SK-N-SH treated with all-trans-retinoic acid at 6 μM for 48 hours (cell line): ENCODE results near the gene DNMT3A.

Source experiments
- ATAC-seq: fragments of 200-7000 bp; cut with Tn5 transposase; 3 replicates; pipeline ENCODE4 v1.9.1; 2020; ENCODE audit warnings: mild to moderate bottlenecking, moderate library complexity
- ARNTL ChIP-seq: fragments of 450-650 bp; formaldehyde crosslinking; IDR thresholded peaks from 2 replicates; pipeline ENCODE4 v1.5.0; 2020; ENCODE audit warnings: low read depth, mild to moderate bottlenecking, moderate library complexity, borderline replicate concordance
- BACH2 ChIP-seq: fragments of 250-450 bp; sonication (Bioruptor Pico); IDR thresholded peaks from 2 replicates; pipeline ENCODE4 v1.9.0; 2021; ENCODE audit warnings: mild to moderate bottlenecking, borderline replicate concordance
- ESRRG ChIP-seq: fragments of 250-450 bp; sonication (Bioruptor Pico); IDR thresholded peaks from 2 replicates; pipeline ENCODE4 v1.6.1; 2021; ENCODE audit warnings: mild to moderate bottlenecking
- GLIS3 ChIP-seq: fragments of 250-450 bp; sonication (Bioruptor Pico); IDR thresholded peaks from 2 replicates; pipeline ENCODE4 v1.5.0; 2020; ENCODE audit warnings: mild to moderate bottlenecking, moderate library complexity
- ISL1 ChIP-seq: fragments of 250-450 bp; sonication (Bioruptor Pico); IDR thresholded peaks from 2 replicates; pipeline ENCODE4 v2.1.2; 2022; ENCODE audit warnings: mild to moderate bottlenecking, moderate library complexity
- OSR1 ChIP-seq: fragments of 250-450 bp; sonication (Bioruptor Pico); IDR thresholded peaks from 2 replicates; pipeline ENCODE4 v1.8.0; 2022; ENCODE audit warnings: moderate library complexity, mild to moderate bottlenecking, inconsistent platforms
- PPARA ChIP-seq: fragments of 250-450 bp; sonication (Bioruptor Pico); IDR thresholded peaks from 2 replicates; pipeline ENCODE4 v1.5.0; 2020; ENCODE audit warnings: mild to moderate bottlenecking, borderline replicate concordance
- RARB ChIP-seq: fragments of 250-450 bp; sonication (Bioruptor Pico); IDR thresholded peaks from 2 replicates; pipeline ENCODE4 v1.8.0; 2021; ENCODE audit warnings: mild to moderate bottlenecking, moderate library complexity
- SNAI2 ChIP-seq: fragments of 250-450 bp; sonication (Bioruptor Pico); IDR thresholded peaks from 2 replicates; pipeline ENCODE4 v1.5.0; 2020; ENCODE audit warnings: mild to moderate bottlenecking, moderate library complexity
- TCF4 ChIP-seq: fragments of 250-450 bp; sonication (Bioruptor Pico); IDR thresholded peaks from 2 replicates; pipeline ENCODE4 v1.8.0; 2021; ENCODE audit warnings: mild to moderate bottlenecking, moderate library complexity, borderline replicate concordance
- TOX ChIP-seq: fragments of 250-450 bp; sonication (Bioruptor Pico); IDR thresholded peaks from 2 replicates; pipeline ENCODE4 v1.8.0; 2021; ENCODE audit warnings: mild to moderate bottlenecking, moderate library complexity, borderline replicate concordance
- ZC3H10 ChIP-seq: fragments of 250-450 bp; sonication (Bioruptor Pico); IDR thresholded peaks from 2 replicates; pipeline ENCODE4 v1.5.1; 2021; ENCODE audit warnings: mild to moderate bottlenecking, moderate library complexity
- ZFP3 ChIP-seq: fragments of 250-450 bp; sonication (Bioruptor Pico); IDR thresholded peaks from 2 replicates; pipeline ENCODE4 v1.5.0; 2020; ENCODE audit warnings: mild to moderate bottlenecking, moderate library complexity
- ZFP30 ChIP-seq: fragments of 450-650 bp; formaldehyde crosslinking; IDR thresholded peaks from 2 replicates; pipeline ENCODE4 v1.5.0; 2022; ENCODE audit warnings: mild to moderate bottlenecking, moderate library complexity
- ZNF565 ChIP-seq: fragments of 450-650 bp; formaldehyde crosslinking; conservative IDR thresholded peaks from 2 replicates; pipeline ENCODE4 v1.5.0; 2020; ENCODE audit warnings: low read depth, mild to moderate bottlenecking, moderate library complexity
- ZNF70 ChIP-seq: fragments of 450-650 bp; formaldehyde crosslinking; IDR thresholded peaks from 2 replicates; pipeline ENCODE4 v1.5.0; 2020; ENCODE audit warnings: mild to moderate bottlenecking, moderate library complexity
- ZNF8 ChIP-seq: fragments of 450-650 bp; formaldehyde crosslinking; IDR thresholded peaks from 2 replicates; pipeline ENCODE4 v1.5.0; 2020; ENCODE audit warnings: mild to moderate bottlenecking, moderate library complexity
- TF ChIP-seq, protein P1 (sequence below): fragments of 250-450 bp; sonication (Bioruptor Pico); IDR thresholded peaks from 2 replicates; pipeline ENCODE4 v1.5.1; 2020; ENCODE audit warnings: low read depth, mild to moderate bottlenecking, moderate library complexity
- TF ChIP-seq, protein P2 (sequence below): fragments of 250-450 bp; sonication (Bioruptor Pico); IDR thresholded peaks from 2 replicates; pipeline ENCODE4 v1.5.1; 2021; ENCODE audit warnings: mild to moderate bottlenecking, moderate library complexity
- TF ChIP-seq, protein P3 (sequence below): fragments of 250-450 bp; sonication (Bioruptor Pico); IDR thresholded peaks from 2 replicates; pipeline ENCODE4 v1.8.0; 2020; ENCODE audit warnings: mild to moderate bottlenecking, moderate library complexity, borderline replicate concordance
- TF ChIP-seq, protein P4 (sequence below): fragments of 250-450 bp; sonication (Bioruptor Pico); IDR thresholded peaks from 2 replicates; pipeline ENCODE4 v1.8.0; 2021; ENCODE audit warnings: low read depth, mild to moderate bottlenecking, moderate library complexity, borderline replicate concordance

Gene DNMT3A

DNA sequence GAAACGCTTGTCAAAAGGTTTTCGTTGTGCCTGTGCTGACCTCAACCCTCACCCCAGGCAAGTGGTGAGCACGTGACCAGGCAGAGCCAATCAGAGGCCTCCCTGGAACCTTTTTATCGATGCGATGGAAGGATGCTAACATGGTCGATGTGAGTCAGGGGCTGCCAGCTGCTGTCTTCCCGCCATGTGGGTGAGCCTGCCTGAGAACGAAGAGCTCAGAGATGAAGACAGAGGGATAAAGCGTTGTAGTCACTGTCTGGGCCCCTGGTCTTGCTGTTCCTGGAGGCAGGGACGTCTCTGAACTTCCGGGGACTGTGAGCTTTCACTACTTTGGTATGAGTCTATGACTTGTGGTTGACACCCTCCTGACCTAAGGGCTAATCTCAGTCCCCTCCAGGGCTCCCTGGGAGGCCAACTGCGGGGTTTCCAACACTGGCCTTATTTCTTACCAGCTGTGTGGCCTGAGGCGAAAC, 18.6 kb downstream of the DNMT3A start (continued):
- TF ChIP-seq RARB (CRISPR knock-in tag): no peak
- TF ChIP-seq ZNF8 (CRISPR knock-in tag): no peak
- no peak for TF ChIP-seq ZNF70 (CRISPR knock-in tag)
- TF ChIP-seq, protein P1, sequence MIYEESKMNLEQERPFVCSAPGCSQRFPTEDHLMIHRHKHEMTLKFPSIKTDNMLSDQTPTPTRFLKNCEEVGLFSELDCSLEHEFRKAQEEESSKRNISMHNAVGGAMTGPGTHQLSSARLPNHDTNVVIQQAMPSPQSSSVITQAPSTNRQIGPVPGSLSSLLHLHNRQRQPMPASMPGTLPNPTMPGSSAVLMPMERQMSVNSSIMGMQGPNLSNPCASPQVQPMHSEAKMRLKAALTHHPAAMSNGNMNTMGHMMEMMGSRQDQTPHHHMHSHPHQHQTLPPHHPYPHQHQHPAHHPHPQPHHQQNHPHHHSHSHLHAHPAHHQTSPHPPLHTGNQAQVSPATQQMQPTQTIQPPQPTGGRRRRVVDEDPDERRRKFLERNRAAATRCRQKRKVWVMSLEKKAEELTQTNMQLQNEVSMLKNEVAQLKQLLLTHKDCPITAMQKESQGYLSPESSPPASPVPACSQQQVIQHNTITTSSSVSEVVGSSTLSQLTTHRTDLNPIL (CRISPR knock-in tag): no peak
- no peak for TF ChIP-seq ARNTL (CRISPR knock-in tag)
- TF ChIP-seq, protein P2, sequence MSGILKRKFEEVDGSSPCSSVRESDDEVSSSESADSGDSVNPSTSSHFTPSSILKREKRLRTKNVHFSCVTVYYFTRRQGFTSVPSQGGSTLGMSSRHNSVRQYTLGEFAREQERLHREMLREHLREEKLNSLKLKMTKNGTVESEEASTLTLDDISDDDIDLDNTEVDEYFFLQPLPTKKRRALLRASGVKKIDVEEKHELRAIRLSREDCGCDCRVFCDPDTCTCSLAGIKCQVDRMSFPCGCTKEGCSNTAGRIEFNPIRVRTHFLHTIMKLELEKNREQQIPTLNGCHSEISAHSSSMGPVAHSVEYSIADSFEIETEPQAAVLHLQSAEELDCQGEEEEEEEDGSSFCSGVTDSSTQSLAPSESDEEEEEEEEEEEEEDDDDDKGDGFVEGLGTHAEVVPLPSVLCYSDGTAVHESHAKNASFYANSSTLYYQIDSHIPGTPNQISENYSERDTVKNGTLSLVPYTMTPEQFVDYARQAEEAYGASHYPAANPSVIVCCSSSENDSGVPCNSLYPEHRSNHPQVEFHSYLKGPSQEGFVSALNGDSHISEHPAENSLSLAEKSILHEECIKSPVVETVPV (CRISPR knock-in tag): no peak

DNA sequence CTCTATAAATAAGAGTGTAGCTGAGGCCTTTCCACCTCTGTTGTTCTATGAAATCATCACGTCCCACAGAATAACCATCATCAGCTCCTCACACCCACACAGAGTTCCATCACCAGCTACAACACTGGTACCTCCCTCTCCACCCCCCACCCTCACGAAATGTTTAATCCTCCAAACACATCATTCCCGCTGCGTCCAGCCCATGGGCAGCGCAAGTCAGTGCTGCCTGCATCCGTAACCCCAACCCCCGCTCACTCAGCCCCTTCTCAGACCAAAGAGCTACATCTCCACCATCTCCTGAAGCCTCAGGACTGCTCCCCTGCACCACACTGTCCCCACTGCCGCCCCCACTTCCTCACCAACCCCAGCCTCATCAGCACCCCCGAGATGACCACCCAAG, 19.4 kb downstream of the DNMT3A start:
- ATAC-seq: no peak
- TF ChIP-seq BACH2 (CRISPR knock-in tag) (no peak), ZFP30 (CRISPR knock-in tag) (no peak), ZNF8 (CRISPR knock-in tag) (no peak), ESRRG (CRISPR knock-in tag) (no peak), TOX (no peak), RARB (CRISPR knock-in tag) (no peak), ZC3H10 (CRISPR knock-in tag) (no peak), PPARA (CRISPR knock-in tag) (no peak), ZFP3 (CRISPR knock-in tag) (no peak), ZNF565 (CRISPR knock-in tag) (no peak), ISL1 (no peak), ARNTL (CRISPR knock-in tag) (no peak), GLIS3 (CRISPR knock-in tag) (no peak), TCF4 (no peak)
- TF ChIP-seq, protein P3, sequence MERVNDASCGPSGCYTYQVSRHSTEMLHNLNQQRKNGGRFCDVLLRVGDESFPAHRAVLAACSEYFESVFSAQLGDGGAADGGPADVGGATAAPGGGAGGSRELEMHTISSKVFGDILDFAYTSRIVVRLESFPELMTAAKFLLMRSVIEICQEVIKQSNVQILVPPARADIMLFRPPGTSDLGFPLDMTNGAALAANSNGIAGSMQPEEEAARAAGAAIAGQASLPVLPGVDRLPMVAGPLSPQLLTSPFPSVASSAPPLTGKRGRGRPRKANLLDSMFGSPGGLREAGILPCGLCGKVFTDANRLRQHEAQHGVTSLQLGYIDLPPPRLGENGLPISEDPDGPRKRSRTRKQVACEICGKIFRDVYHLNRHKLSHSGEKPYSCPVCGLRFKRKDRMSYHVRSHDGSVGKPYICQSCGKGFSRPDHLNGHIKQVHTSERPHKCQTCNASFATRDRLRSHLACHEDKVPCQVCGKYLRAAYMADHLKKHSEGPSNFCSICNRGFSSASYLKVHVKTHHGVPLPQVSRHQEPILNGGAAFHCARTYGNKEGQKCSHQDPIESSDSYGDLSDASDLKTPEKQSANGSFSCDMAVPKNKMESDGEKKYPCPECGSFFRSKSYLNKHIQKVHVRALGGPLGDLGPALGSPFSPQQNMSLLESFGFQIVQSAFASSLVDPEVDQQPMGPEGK: no peak
- TF ChIP-seq, protein P2 (CRISPR knock-in tag): no peak
- TF ChIP-seq, protein P4, sequence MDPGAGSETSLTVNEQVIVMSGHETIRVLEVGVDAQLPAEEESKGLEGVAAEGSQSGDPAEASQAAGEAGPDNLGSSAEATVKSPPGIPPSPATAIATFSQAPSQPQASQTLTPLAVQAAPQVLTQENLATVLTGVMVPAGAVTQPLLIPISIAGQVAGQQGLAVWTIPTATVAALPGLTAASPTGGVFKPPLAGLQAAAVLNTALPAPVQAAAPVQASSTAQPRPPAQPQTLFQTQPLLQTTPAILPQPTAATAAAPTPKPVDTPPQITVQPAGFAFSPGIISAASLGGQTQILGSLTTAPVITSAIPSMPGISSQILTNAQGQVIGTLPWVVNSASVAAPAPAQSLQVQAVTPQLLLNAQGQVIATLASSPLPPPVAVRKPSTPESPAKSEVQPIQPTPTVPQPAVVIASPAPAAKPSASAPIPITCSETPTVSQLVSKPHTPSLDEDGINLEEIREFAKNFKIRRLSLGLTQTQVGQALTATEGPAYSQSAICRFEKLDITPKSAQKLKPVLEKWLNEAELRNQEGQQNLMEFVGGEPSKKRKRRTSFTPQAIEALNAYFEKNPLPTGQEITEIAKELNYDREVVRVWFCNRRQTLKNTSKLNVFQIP (CRISPR knock-in tag): no peak

DNA sequence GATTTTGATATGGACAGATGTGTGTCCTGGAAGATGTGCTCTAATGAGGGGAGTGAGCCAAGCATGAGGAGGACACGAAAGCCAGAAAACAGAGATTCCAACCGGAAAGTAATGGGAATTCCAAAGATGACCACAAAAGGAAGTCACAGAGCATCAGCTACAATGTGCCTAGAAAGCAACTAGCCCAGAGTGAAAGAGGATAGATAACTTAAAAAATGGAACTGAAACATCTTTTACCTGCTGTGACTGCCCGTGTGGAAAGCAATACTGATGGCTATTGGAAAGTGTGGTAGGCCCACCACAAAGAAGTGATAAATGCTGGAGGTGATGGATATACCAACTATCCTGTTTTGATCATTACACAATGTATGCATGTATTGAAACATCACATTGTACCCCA, 21.6 kb downstream of the DNMT3A start:
- TF ChIP-seq OSR1 (no peak), ZC3H10 (CRISPR knock-in tag) (no peak), SNAI2 (CRISPR knock-in tag) (no peak)
- TF ChIP-seq, protein P2 (CRISPR knock-in tag): no peak
- ATAC-seq: no peak
